T-helper 1 cell (primary cell): ENCODE results near the gene C1orf159.
A peak's percentile ranks its signal among the peaks of the same experiment; 100 is the strongest.
"Not testable (repeated sequence)": the region's sequence is repeated elsewhere in the genome, so short reads cannot be mapped to it uniquely, and the experiment has no call there.

ENCODE experiments used
- DNase-seq, 5 donors: peaks; one replicate each; pipeline ENCODE4 v3.0.0-alpha.2; 2012 to 2020

C1orf159 gene

GRCh38 chr1:1080122-1080757, 35.6 kb downstream of the C1orf159 start:
- DNase-seq, result no peak

GRCh38 chr1:1079408-1080121, 36.3 kb downstream of the C1orf159 start:
- DNase-seq, result peak in 1 of 5 donors; percentile 16

GRCh38 chr1:1077396-1077795, 38.5 kb downstream of the C1orf159 start:
- not testable (repeated sequence) for DNase-seq

- peak in 1 of 5 donors; percentile 6 for DNase-seq
These were observed 40.5 kb downstream of the C1orf159 start for GRCh38 chr1:1075148-1075935.

GRCh38 chr1:1074631-1075147, 41.2 kb downstream of the C1orf159 start:
- DNase-seq, result no peak

GRCh38 chr1:1073743-1074587, 41.9 kb downstream of the C1orf159 start, which contains the start of gene RNF223:
Gene RNF223, minus strand, starts transcription at chr1:1074306. Its CDS starts 1,740 bp downstream, at chr1:1072566.
- peak in 2 of 5 donors; percentile 5 to 8 for DNase-seq

- DNase-seq, result no peak
These were observed 42.8 kb downstream of the C1orf159 start for GRCh38 chr1:1072849-1073742.

GRCh38 chr1:1072299-1072848, 43.5 kb downstream of the C1orf159 start:
- DNase-seq, result no peak

GRCh38 chr1:1071486-1072298, 44.2 kb downstream of the C1orf159 start:
- DNase-seq, result no peak

- DNase-seq, result no peak
These were observed 45.9 kb downstream of the C1orf159 start for GRCh38 chr1:1069711-1070676.

GRCh38 chr1:1069056-1069710, 46.7 kb downstream of the C1orf159 start:
- peak; percentile 79 to 90 (median 84) for DNase-seq

GRCh38 chr1:1068517-1069055, 47.3 kb downstream of the C1orf159 start:
- peak in 4 of 5 donors; percentile 40 to 71 (median 55) for DNase-seq

- DNase-seq, result no peak
These were observed 47.9 kb downstream of the C1orf159 start for GRCh38 chr1:1067860-1068516.

GRCh38 chr1:1067284-1067859, 48.5 kb downstream of the C1orf159 start:
- no peak for DNase-seq

- no peak for DNase-seq
These were observed 49.2 kb downstream of the C1orf159 start for GRCh38 chr1:1066403-1067283.

- DNase-seq, result not testable (repeated sequence)
These were observed 50.0 kb downstream of the C1orf159 start for GRCh38 chr1:1065940-1066304.
